ENCODE data around the gene ADORA2A. TPM values are rescaled to one million over a fixed set of nuclear protein-coding genes. Genes with fewer than 3 reads are reported as not detected.

The ADORA2A gene
- total and polyA plus RNA-seq, 11 donors: 1.5 to 12.1 (median 4.5) TPM

GRCh38 chr22:24409707-24410106, 17.7 kb upstream of the ADORA2A start:
- Histone ChIP-seq H3K4me1 (peaks cover 0 to 42% (median 30%) of the 10 kb centered on the region in 12 donors), H3K9me3 (no peaks in the 10 kb centered on the region), H3K27me3 (no peaks in the 10 kb centered on the region), H3K27ac (no peak overlapping the region), H3K4me3 (no peak overlapping the region), H3K36me3 (peaks cover 0 to 45% (median 30%) of the 10 kb centered on the region in 9 donors)
- WGBS, 4 donors: 88 to 97% (median 96%) methylated on average over 9 of the region's 9 CpGs
- DNase-seq: no peak
- no peak for ATAC-seq
- TF ChIP-seq POLR2A (IDR thresholded peaks at IDR 0.05) (no peak), CTCF (IDR thresholded peaks at IDR 0.05) (no peak)
- intact Hi-C loops (cut with DNase I): loop anchor here in 1 of 10 donors (10.0 kb wide), 1 partner anchor 75 kb away; no protein-coding TSS in a partner anchor

DNA sequence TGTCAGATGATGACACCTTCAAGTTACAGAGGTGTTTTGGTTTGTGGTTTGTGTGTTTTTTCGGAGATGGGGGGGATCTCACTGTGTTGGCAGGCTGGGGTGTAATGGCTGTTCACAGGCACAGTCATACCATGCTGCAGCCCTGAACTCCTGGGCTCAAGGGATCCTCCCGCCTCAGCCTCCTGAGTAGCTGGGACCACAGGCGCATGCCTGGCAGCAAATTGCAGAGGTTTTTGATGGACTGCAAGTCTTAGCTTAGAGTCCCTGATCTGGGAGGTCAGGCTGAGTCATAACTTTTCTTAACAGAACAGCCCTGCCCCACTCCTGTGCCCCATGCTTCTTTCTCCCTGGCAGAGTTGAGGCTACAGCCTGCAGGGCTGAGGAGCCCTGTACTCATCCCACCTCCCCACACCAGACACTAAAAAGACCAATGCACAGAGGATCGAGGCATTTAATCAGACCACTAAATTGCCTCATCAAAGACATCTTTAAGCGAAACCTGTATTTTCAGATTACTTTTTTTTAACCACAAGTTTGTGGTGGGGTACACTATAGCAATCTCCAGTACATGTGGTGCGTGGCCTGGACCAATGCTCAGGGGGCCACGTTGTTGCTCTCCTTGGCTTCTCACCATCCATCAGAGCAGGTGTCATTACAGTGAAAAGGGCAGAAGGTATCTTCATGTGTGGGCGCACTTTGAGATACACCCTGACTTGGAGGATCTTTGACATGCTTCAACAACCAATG, 17.1 kb upstream of the ADORA2A start:
- intact Hi-C loops (cut with DNase I): no loop called here
- ATAC-seq: no peak
- WGBS, 4 donors: 92 to 94% (median 94%) methylated on average over 8 of the region's 8 CpGs
- Histone ChIP-seq H3K4me1 (peaks cover 0 to 42% (median 30%) of the 10 kb centered on the region in 12 donors), H3K27ac (no peak overlapping the region), H3K4me3 (no peak overlapping the region), H3K36me3 (peaks cover 0 to 46% (median 36%) of the 10 kb centered on the region in 9 donors), H3K27me3 (no peaks in the 10 kb centered on the region), H3K9me3 (no peaks in the 10 kb centered on the region)
- DNase-seq: no peak
- TF ChIP-seq CTCF (IDR thresholded peaks at IDR 0.05) (no peak), POLR2A (IDR thresholded peaks at IDR 0.05) (no peak)

GRCh38 chr22:24411256-24412004, 16.0 kb upstream of the ADORA2A start:
- Histone ChIP-seq H3K27me3 (no peaks in the 10 kb centered on the region), H3K27ac (no peak overlapping the region), H3K4me3 (no peak overlapping the region), H3K9me3 (no peaks in the 10 kb centered on the region), H3K4me1 (peaks cover 0 to 34% (median 25%) of the 10 kb centered on the region in 12 donors), H3K36me3 (peaks cover 0 to 58% (median 46%) of the 10 kb centered on the region in 9 donors)
- DNase-seq (peak in 1 of 5 donors; percentile 18), ATAC-seq (no peak)
- TF ChIP-seq CTCF (IDR thresholded peaks at IDR 0.05) (no peak), POLR2A (IDR thresholded peaks at IDR 0.05) (no peak)
- intact Hi-C loops (cut with DNase I): no loop called here
- 81 to 98% (median 89%) methylated on average over 7 to 10 of the region's 10 CpGs for WGBS, 4 donors

- no peaks in the 10 kb centered on the region for H3K9me3 ChIP-seq
- DNase-seq: no peak
- H3K36me3 ChIP-seq: peaks cover 0 to 63% (median 46%) of the 10 kb centered on the region in 9 donors
- TF ChIP-seq CTCF (IDR thresholded peaks at IDR 0.05) (no peak), POLR2A (IDR thresholded peaks at IDR 0.05) (no peak)
- ATAC-seq: no peak
- intact Hi-C loops (cut with DNase I): no loop called here
- H3K27me3 ChIP-seq: no peaks in the 10 kb centered on the region
- H3K4me3 ChIP-seq: no peak overlapping the region
- H3K4me1 ChIP-seq: peaks cover 0 to 26% (median 17%) of the 10 kb centered on the region in 12 donors
- 80 to 97% (median 89%) methylated on average over 5 to 7 of the region's 7 CpGs for WGBS, 4 donors
- no peak overlapping the region for H3K27ac ChIP-seq
Measured at GRCh38 chr22:24412274-24412673, 15.1 kb upstream of the ADORA2A start.

All from heart left ventricle (tissue), 16 donors.